ENCODE measurements around the gene TMEM40.

The TMEM40 gene

DNA sequence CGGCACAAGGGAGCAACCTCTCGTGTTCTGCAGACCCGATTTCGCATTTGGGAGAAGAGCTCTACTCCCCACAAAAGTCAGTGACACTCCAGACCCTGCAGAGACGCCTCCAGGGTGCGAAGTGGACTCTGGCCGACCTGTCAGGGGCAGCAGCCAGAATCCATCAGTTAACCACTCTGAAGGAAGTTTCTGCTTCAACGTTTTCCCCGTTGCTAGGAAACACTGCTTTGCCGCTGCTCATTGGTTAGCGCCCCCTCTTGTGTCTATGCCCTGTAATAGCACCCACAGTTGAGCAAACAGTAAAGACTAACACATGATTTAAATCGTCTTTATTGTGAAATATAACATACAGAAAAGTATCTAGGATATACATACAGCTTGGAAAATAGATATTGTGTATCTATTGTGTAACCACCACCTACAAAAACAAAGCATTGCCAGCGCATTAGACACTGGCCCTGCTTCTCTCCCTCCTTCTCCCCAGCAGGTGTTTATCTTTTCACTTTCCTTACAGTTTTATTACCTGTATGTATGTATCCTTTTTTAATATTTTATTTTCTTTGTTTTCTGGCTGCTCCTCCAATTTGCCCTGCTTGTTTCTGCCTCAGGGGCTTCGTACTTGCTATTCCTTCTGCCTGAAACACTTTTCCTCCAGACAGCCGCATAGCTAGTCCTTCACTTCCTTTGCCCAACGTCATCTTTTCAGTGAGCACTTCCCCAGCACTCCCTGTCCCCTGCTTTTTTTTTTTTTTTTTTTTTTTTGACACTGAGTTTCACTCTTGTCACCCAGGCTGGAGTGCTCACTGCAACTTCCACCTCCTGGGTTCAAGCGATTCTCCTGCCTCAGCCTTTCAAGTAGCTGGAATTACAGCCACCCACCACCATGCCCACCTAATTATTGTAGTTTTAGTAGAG, 38.8 kb downstream of the TMEM40 start:
- H3K27me3 ChIP-seq, result no peaks in the 10 kb centered on the region
- H4K20me1 ChIP-seq, result no peaks in the 10 kb centered on the region
- TF ChIP-seq Cebpa-rat (IDR thresholded peaks at IDR 0.05), result peak in 2 of 11 experiments; percentile 40 to 46; a peak in 2 of 22 replicates
- H3K9me3 ChIP-seq (replicated peaks in 1 of 11), result no peaks in the 10 kb centered on the region
- H3K4me2 ChIP-seq, result peak overlapping the region; percentile 49 to 78 (median 72)
- peak overlapping the region in 2 of 11 experiments; percentile 40 to 77; a peak in 6 of 22 replicates for H3K27ac ChIP-seq
- peaks cover 0 to 27% (median 7%) of the 10 kb centered on the region in 10 experiments; a peak in 12 of 20 replicates for H3K4me1 ChIP-seq
- H3K4me3 ChIP-seq, result peak overlapping the region in 5 of 10 experiments; percentile 17 to 40 (median 21); a peak in 5 of 20 replicates
- no peaks in the 10 kb centered on the region for H3K36me3 ChIP-seq
- H3K9ac ChIP-seq, result peak overlapping the region in 4 of 11 experiments; percentile 27 to 49 (median 38); a peak in 3 of 22 replicates

DNA sequence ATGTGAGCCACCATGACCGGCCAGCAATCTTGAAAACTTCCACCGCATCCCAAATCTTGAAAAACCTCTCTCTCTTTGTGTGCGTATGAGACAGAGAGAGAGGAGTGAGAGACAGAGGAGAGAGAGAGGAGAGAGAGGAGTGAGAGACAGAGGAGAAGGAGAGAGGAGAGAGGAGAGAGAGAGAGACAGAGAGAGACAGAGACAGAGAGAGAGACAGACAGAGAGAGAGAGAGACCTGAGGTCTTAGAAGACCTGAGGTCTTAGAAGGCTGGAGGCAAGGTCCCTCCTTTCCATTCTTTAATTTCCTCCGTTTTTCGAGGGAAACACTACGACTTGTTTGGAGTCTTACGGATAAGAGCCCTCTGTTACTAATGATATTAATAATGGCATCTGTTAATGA, 39.5 kb downstream of the TMEM40 start:
- Histone ChIP-seq H3K9me3 (replicated peaks in 1 of 11) (no peaks in the 10 kb centered on the region), H3K4me2 (peak overlapping the region; percentile 49 to 78 (median 72)), H3K27ac (peak overlapping the region in 2 of 11 experiments; percentile 15 to 77; a peak in 6 of 22 replicates), H3K9ac (peak overlapping the region in 4 of 11 experiments; percentile 27 to 49 (median 38); a peak in 2 of 22 replicates), H3K36me3 (no peaks in the 10 kb centered on the region), H3K27me3 (no peaks in the 10 kb centered on the region), H4K20me1 (no peaks in the 10 kb centered on the region), H3K4me1 (peaks cover 0 to 20% (median 7%) of the 10 kb centered on the region in 10 experiments; a peak in 12 of 20 replicates), H3K4me3 (peak overlapping the region in 4 of 10 experiments; percentile 17 to 40 (median 30); a peak in 5 of 20 replicates)
- no peak for TF ChIP-seq Cebpa-rat (IDR thresholded peaks at IDR 0.05)

GRCh38 chr3:12716605-12717151, 42.4 kb downstream of the TMEM40 start:
- Histone ChIP-seq H4K20me1 (no peaks in the 10 kb centered on the region), H3K4me2 (peak overlapping the region in 4 of 11 experiments; percentile 1 to 59 (median 46); a peak in 6 of 22 replicates), H3K27ac (peak overlapping the region in 2 of 11 experiments; percentile 18 to 46; a peak in 1 of 22 replicates), H3K9ac (peak overlapping the region in 2 of 11 experiments; percentile 19 to 48; a peak in 2 of 22 replicates), H3K27me3 (no peaks in the 10 kb centered on the region), H3K9me3 (replicated peaks in 1 of 11) (no peaks in the 10 kb centered on the region), H3K36me3 (no peaks in the 10 kb centered on the region), H3K4me3 (no peak overlapping the region), H3K4me1 (peaks cover 0 to 20% (median 7%) of the 10 kb centered on the region in 10 experiments; a peak in 12 of 20 replicates)
- TF ChIP-seq Cebpa-rat (IDR thresholded peaks at IDR 0.05), result no peak

GRCh38 chr3:12714278-12714677, 44.8 kb downstream of the TMEM40 start:
- Histone ChIP-seq H3K27me3 (no peaks in the 10 kb centered on the region), H3K9me3 (replicated peaks in 1 of 11) (no peaks in the 10 kb centered on the region), H3K4me2 (no peak overlapping the region), H4K20me1 (no peaks in the 10 kb centered on the region), H3K27ac (no peak overlapping the region), H3K36me3 (no peaks in the 10 kb centered on the region), H3K4me1 (peaks cover 4 to 11% (median 10%) of the 10 kb centered on the region in 10 experiments; a peak in 16 of 20 replicates), H3K4me3 (no peak overlapping the region), H3K9ac (no peak overlapping the region)
- no peak for TF ChIP-seq Cebpa-rat (IDR thresholded peaks at IDR 0.05)

DNA sequence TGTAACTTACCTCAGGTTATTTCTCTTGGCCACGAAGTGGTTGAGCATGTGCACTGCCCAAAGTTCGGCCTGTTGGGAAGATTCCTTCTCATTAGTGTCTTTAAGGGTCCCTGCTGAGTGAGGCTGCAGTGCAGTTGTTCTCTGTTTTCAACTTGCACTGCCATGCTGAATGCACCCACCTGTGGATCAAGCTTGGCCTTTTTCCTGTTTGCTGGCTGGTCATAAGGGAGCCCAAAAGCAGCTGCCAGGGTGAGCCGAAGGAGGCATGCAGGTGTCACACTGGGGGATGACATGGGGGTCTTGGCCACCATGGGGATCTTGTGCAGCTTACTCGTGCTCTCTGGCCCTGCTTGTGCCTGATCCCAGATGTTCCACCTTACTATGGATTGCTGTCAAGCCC, 49.0 kb downstream of the TMEM40 start:
- Histone ChIP-seq H3K4me3 (no peak overlapping the region), H3K4me1 (peaks cover 5 to 29% (median 20%) of the 10 kb centered on the region in 10 experiments; a peak in 17 of 20 replicates)

GRCh38 chr3:12709334-12709733, 49.7 kb downstream of the TMEM40 start:
- Histone ChIP-seq H3K27me3 (no peaks in the 10 kb centered on the region), H3K9me3 (replicated peaks in 1 of 11) (no peaks in the 10 kb centered on the region), H3K36me3 (no peaks in the 10 kb centered on the region), H3K27ac (no peak overlapping the region), H4K20me1 (no peaks in the 10 kb centered on the region), H3K4me1 (peaks cover 5 to 29% (median 20%) of the 10 kb centered on the region in 10 experiments; a peak in 17 of 20 replicates), H3K4me3 (no peak overlapping the region), H3K9ac (no peak overlapping the region), H3K4me2 (peak overlapping the region in 4 of 11 experiments; percentile 2 to 40 (median 18); a peak in 3 of 22 replicates)
- no peak for TF ChIP-seq Cebpa-rat (IDR thresholded peaks at IDR 0.05)

More for the DNA sequence above, 49.0 kb downstream of the TMEM40 start:
- Histone ChIP-seq H3K27me3 (no peaks in the 10 kb centered on the region), H3K4me2 (peak overlapping the region in 6 of 11 experiments; percentile 5 to 40 (median 10); a peak in 6 of 22 replicates), H3K9ac (no peak overlapping the region), H3K36me3 (no peaks in the 10 kb centered on the region), H4K20me1 (no peaks in the 10 kb centered on the region), H3K9me3 (replicated peaks in 1 of 11) (no peaks in the 10 kb centered on the region), H3K27ac (no peak overlapping the region)
- no peak for TF ChIP-seq Cebpa-rat (IDR thresholded peaks at IDR 0.05)

- Histone ChIP-seq H3K4me1 (peaks cover 5 to 29% (median 20%) of the 10 kb centered on the region in 10 experiments; a peak in 17 of 20 replicates), H3K27ac (no peak overlapping the region), H3K4me2 (peak overlapping the region in 5 of 11 experiments; percentile 1 to 40 (median 13); a peak in 3 of 22 replicates), H3K27me3 (no peaks in the 10 kb centered on the region), H4K20me1 (no peaks in the 10 kb centered on the region), H3K9me3 (replicated peaks in 1 of 11) (no peaks in the 10 kb centered on the region), H3K9ac (no peak overlapping the region), H3K36me3 (no peaks in the 10 kb centered on the region), H3K4me3 (no peak overlapping the region)
- TF ChIP-seq Cebpa-rat (IDR thresholded peaks at IDR 0.05), result no peak
Observed at GRCh38 chr3:12708584-12709192, 50.4 kb downstream of the TMEM40 start.

- H4K20me1 ChIP-seq, result no peaks in the 10 kb centered on the region; a peak in 1 of 22 replicates
- peak overlapping the region in 2 of 11 experiments; percentile 17 to 33; a peak in 3 of 22 replicates for H3K4me2 ChIP-seq
- no peaks in the 10 kb centered on the region for H3K36me3 ChIP-seq
- H3K9ac ChIP-seq, result no peak overlapping the region
- H3K27ac ChIP-seq, result no peak overlapping the region
- no peaks in the 10 kb centered on the region for H3K9me3 ChIP-seq (replicated peaks in 1 of 11)
- H3K27me3 ChIP-seq, result no peaks in the 10 kb centered on the region
- H3K4me3 ChIP-seq, result no peak overlapping the region
- TF ChIP-seq Cebpa-rat (IDR thresholded peaks at IDR 0.05), result no peak; a peak in 1 of 22 replicates
- H3K4me1 ChIP-seq, result peaks cover 5 to 29% (median 20%) of the 10 kb centered on the region in 10 experiments; a peak in 17 of 20 replicates
Observed at GRCh38 chr3:12707449-12707848, 51.6 kb downstream of the TMEM40 start.

Data from BLaER1 treated with 17β-estradiol and CSF1 and Interleukin-3, amounts not matched to agents 10 nM and 100 nM (cell line).